CD4-positive, alpha-beta T cell (primary cell): ENCODE results near the gene HHATL. TPM values are rescaled to one million over a fixed set of nuclear protein-coding genes. Genes with fewer than 3 reads are reported as not detected.

ENCODE experiments used
- ATAC-seq: fragments of 200-7000 bp; cut with Tn5 transposase; one replicate; pipeline ENCODE4 v1.10.0; 2022; ENCODE audit warnings: mild to moderate bottlenecking; ENCODE audit not compliant: poor library complexity
- CTCF ChIA-PET: fragments of 350-600 bp; sonication (Branson Sonifier 250); formaldehyde crosslinking; loops from one replicate; lab custom pipeline; 2021; ENCODE audit warnings: antibody characterized with exemption, inconsistent platforms; lab: Charles Lee
- POLR2A ChIA-PET: fragments of 350-600 bp; sonication (Branson Sonifier 250); formaldehyde crosslinking; loops from one replicate; lab custom pipeline; 2021; ENCODE audit warnings: antibody characterized with exemption, inconsistent platforms; lab: Charles Lee
- DNase-seq, 14 experiments: peaks; one replicate each; pipeline ENCODE4 v3.0.0-alpha.2; 2013 to 2020; ENCODE audit warnings: mixed read lengths in 2 of 14
- H3K27ac ChIP-seq, 2 donors: one replicate each; pipeline versions ENCODE4 v1.5.1 to v1.7.0; 2013; ENCODE audit warnings: low read length in 2 of 2, low read depth in 1 of 2, mild to moderate bottlenecking in 1 of 2
- H3K27me3 ChIP-seq, 2 experiments: 1 replicate in 1 of 2; 2 replicates in 1 of 2; pipeline versions ENCODE4 v1.6.1 to v1.7.0; 2013; ENCODE audit warnings: low read length in 2 of 2, control low read depth in 1 of 2, mild to moderate bottlenecking in 1 of 2, moderate library complexity in 1 of 2; ENCODE audit not compliant: insufficient read depth in 2 of 2, control insufficient read depth in 1 of 2
- H3K36me3 ChIP-seq: one replicate; pipeline ENCODE4 v1.6.1; 2013; ENCODE audit warnings: low read length, control low read depth; ENCODE audit not compliant: insufficient read depth
- H3K4me1 ChIP-seq: one replicate; pipeline ENCODE4 v1.6.1; 2013; ENCODE audit warnings: low read length, control low read depth; ENCODE audit not compliant: insufficient read depth
- H3K4me3 ChIP-seq: one replicate; pipeline ENCODE4 v1.5.1; 2013; ENCODE audit warnings: mild to moderate bottlenecking, low read length, moderate library complexity
- H3K9me3 ChIP-seq, 2 experiments: 1 replicate in 1 of 2; 2 replicates in 1 of 2; pipeline versions ENCODE4 v1.6.1 to v1.7.0; 2013; ENCODE audit warnings: low read length in 2 of 2, mild to moderate bottlenecking in 2 of 2, control low read depth in 1 of 2, moderate library complexity in 1 of 2; ENCODE audit not compliant: control insufficient read depth in 1 of 2, insufficient read depth in 1 of 2
- H3K27ac Mint-ChIP-seq: one replicate; pipeline ENCODE4 v1.8.0; 2020; ENCODE audit warnings: mixed read lengths
- H3K27me3 Mint-ChIP-seq: one replicate; pipeline ENCODE4 v1.8.0; 2021; ENCODE audit warnings: mixed read lengths
- H3K36me3 Mint-ChIP-seq: one replicate; pipeline ENCODE4 v1.8.0; 2021; ENCODE audit warnings: low read depth, mixed read lengths
- H3K4me1 Mint-ChIP-seq: one replicate; pipeline ENCODE4 v1.8.0; 2021; ENCODE audit warnings: low read depth, mixed read lengths
- H3K4me3 Mint-ChIP-seq: one replicate; pipeline ENCODE4 v1.8.0; 2020; ENCODE audit warnings: mild to moderate bottlenecking, mixed read lengths
- H3K9me3 Mint-ChIP-seq: one replicate; pipeline ENCODE4 v1.8.0; 2020; ENCODE audit warnings: mixed read lengths
- CTCF ChIP-seq: fragments of 200-600 bp; IDR thresholded peaks from one replicate; pipeline ENCODE4 v1.8.0; 2022; ENCODE audit warnings: antibody characterized with exemption, mild to moderate bottlenecking
- intact Hi-C, 2 experiments: fragments of 100-400 bp; cut with DNase I in 1 of 2; cut with micrococcal nuclease in 1 of 2; formaldehyde crosslinking; loops; one replicate each; pipeline versions ENCODE4 v1.15.1 to v1.9.0; 2023 to 2025; cut with DNase I, micrococcal nuclease
- total RNA-seq, 174 experiments: library from RNA in 2 of 174; stranded (reverse) in 2 of 174; gene quantifications; one replicate each; pipeline ENCODE4 v1.2.3 and lab custom pipeline; 2021 to 2026

The HHATL gene
- total RNA-seq, 2 experiments from 2014 or later: not detected

GRCh38 chr3:42698216-42698910 is 4.2 kb downstream of the HHATL start:
- ATAC-seq: no peak
- H3K27ac ChIP-seq: no peak overlapping the region
- peaks cover 18% of the 10 kb centered on the region for H3K4me1 ChIP-seq
- intact Hi-C loops: no loop called here
- no peaks in the 10 kb centered on the region for H3K4me1 Mint-ChIP-seq
- no peak overlapping the region for H3K4me3 Mint-ChIP-seq
- H3K27ac Mint-ChIP-seq: no peak overlapping the region
- H3K27me3 Mint-ChIP-seq: peaks cover 6% of the 10 kb centered on the region
- no peak for DNase-seq
- TF ChIP-seq CTCF: no peak
- peaks cover 0 to 12% of the 10 kb centered on the region in 2 experiments for H3K9me3 ChIP-seq
- H3K27me3 ChIP-seq: peaks cover 0 to 6% of the 10 kb centered on the region in 2 experiments
- POLR2A ChIA-PET: no interaction called here
- H3K36me3 ChIP-seq: no peaks in the 10 kb centered on the region
- CTCF ChIA-PET: no interaction called here
- no peak overlapping the region for H3K4me3 ChIP-seq
- no peaks in the 10 kb centered on the region for H3K36me3 Mint-ChIP-seq
- H3K9me3 Mint-ChIP-seq: no peaks in the 10 kb centered on the region

GRCh38 chr3:42697289-42698051 is 5.1 kb downstream of the HHATL start:
- intact Hi-C loops: no loop called here
- Histone ChIP-seq H3K4me1 (peaks cover 18% of the 10 kb centered on the region), H3K9me3 (peaks cover 0 to 9% of the 10 kb centered on the region in 2 experiments), H3K27me3 (peaks cover 0 to 6% of the 10 kb centered on the region in 2 experiments), H3K36me3 (no peaks in the 10 kb centered on the region), H3K27ac (no peak overlapping the region), H3K4me3 (no peak overlapping the region)
- POLR2A ChIA-PET: no interaction called here
- Mint-ChIP-seq H3K27me3 (peaks cover 6% of the 10 kb centered on the region), H3K4me1 (no peaks in the 10 kb centered on the region), H3K27ac (no peak overlapping the region), H3K4me3 (no peak overlapping the region), H3K9me3 (no peaks in the 10 kb centered on the region), H3K36me3 (no peaks in the 10 kb centered on the region)
- DNase-seq (peak in 1 of 14 experiments; percentile 23), ATAC-seq (no peak)
- TF ChIP-seq CTCF: no peak
- CTCF ChIA-PET: no interaction called here

GRCh38 chr3:42696356-42697288 is 6.0 kb downstream of the HHATL start:
- POLR2A ChIA-PET: no interaction called here
- Mint-ChIP-seq H3K4me1 (no peaks in the 10 kb centered on the region), H3K27ac (no peak overlapping the region), H3K36me3 (no peaks in the 10 kb centered on the region), H3K9me3 (no peaks in the 10 kb centered on the region), H3K4me3 (no peak overlapping the region), H3K27me3 (peaks cover 6% of the 10 kb centered on the region)
- Histone ChIP-seq H3K27ac (no peak overlapping the region), H3K36me3 (no peaks in the 10 kb centered on the region), H3K27me3 (peaks cover 0 to 6% of the 10 kb centered on the region in 2 experiments), H3K4me1 (peaks cover 18% of the 10 kb centered on the region), H3K9me3 (peaks cover 0 to under 1% of the 10 kb centered on the region in 2 experiments), H3K4me3 (no peak overlapping the region)
- no peak for TF ChIP-seq CTCF
- intact Hi-C loops: no loop called here
- ATAC-seq (no peak), DNase-seq (peak in 1 of 14 experiments; percentile 21)
- CTCF ChIA-PET: no interaction called here
